NCI-H2196 (cell line): ENCODE results near the gene ZNF70.
A peak's percentile ranks its signal among the peaks of the same experiment; 100 is the strongest.

ENCODE experiments used
- DNase-seq: peaks from one replicate; lab custom pipeline; 2025; ENCODE audit not compliant: unreplicated experiment; lab: John Stamatoyannopoulos, UW

The ZNF70 gene

DNA sequence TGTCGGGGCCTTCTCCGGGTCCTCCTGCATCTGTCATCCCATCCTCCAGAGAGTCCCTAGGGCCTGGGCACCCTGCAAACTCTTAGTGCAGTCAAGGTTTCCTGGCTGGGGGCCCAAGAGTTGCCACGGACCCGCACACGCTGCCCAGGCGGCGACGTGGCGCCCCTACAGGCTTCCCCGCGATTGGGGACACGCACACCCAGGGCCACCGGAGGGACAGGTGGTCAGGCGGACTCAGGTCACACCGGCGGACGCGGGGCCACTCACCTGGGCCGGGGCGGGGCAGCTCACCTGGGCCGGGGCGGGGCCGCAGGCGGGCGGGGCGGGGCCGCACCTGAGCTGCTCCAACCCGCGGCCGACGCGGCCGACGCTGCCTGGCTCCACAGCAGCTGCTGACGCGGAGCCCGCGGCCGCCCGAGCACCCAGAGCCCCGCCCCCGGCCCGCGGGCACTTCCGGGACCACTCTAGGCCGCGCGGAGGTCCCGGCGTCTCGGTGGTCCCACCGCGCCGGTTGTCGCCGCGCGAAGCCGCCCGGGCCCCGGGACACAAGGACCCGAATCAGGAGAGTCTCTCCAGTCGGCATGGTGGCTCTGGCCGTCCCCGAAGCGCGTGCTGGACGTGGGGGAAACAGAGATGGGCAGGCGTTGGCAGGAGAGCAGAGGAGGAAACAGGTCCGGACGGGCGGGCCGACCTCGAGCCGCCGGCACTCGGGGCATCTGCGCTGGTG lies at the start of gene ZNF70:
TSS of gene ZNF70 (minus strand) at position 399 of the 727 bp plus-strand sequence. CDS start 5,972 bp downstream, outside the sequence.
- peak; percentile 82 for DNase-seq

DNA sequence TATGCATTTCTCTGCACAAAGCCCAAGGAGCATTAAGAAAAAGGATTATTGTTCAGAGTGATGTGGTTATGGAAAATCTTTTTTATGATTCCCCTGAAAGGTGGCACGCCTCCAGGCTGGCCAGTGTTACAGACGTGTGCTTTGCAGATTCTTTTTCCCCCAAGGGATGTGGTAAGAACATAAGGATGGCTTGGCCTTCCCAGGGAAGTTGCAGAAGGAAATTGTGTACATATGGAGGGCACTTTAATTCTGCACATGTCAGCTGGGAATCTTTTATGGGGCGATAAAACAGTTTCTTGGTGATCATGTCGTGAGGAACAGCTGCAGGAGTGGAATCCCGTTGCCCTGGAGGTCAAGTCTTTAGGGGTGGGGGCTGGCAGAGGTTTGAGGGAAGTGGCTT lies 45.5 kb upstream of the ZNF70 start:
- no peak for DNase-seq

DNA sequence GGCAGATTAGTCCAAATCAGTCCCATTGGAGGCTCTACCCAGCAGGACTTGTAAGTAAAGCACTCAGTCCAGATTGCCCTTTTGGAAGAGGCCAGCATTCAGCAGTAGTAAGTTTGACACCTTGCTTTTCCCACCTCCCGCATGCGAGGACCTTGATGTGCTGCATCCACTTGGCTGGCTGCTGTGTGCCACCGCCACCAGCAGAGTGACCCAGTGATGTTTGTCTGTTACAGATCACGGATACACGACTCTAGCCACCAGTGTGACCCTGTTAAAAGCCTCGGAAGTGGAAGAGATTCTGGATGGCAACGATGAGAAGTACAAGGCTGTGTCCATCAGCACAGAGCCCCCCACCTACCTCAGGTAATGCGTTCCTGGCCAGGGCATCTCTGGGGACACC lies 42.4 kb upstream of the ZNF70 start:
- DNase-seq: no peak

- DNase-seq: no peak
Measured at GRCh38 chr22:23791738-23792645, 41.1 kb upstream of the ZNF70 start.

GRCh38 chr22:23790819-23791737 lies 40.2 kb upstream of the ZNF70 start:
- no peak for DNase-seq

DNA sequence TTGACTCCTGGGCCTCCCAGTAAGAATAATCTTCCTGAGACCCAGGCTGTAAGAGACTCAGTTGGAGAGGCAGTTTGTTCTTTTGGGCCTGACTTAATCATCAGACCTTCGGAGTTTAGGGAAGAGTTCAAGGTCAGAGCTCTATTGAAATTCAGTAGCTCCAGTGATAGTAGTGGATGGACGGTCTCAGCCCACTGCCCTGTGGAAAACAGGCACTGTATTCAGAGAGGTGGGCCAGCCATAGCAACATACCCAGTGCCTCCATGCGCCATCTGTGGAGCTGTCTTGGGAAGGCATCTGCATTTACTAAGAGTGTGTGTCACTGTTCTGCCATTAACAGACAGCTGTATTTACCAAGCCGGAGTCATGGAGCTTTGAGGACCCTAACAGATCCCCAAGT lies 38.7 kb upstream of the ZNF70 start:
- no peak for DNase-seq

GRCh38 chr22:23789121-23789520 lies 38.2 kb upstream of the ZNF70 start:
- peak; percentile 12 for DNase-seq

- DNase-seq: no peak
Measured at GRCh38 chr22:23787910-23788309, 37.0 kb upstream of the ZNF70 start.

DNA sequence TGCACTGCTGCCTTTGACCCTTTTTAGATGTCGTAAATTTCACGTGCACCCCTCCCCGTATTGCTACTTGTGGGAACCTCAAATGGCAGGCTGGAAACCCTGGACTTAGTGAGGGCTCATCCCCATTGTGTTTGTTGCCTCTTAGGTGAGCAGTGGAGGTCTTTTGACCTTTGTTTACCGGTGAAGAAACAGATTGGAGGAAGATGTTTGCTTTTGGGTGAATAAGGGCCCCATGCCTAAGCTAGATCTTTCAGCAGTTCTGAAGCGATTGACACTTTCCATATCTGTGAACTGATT lies 36.6 kb upstream of the ZNF70 start:
- no peak for DNase-seq

- DNase-seq: peak; percentile 81
Measured at GRCh38 chr22:23786752-23787599, 36.1 kb upstream of the ZNF70 start, which contains the start of gene SMARCB1. SMARCB1 (plus strand) TSS chr22:23786966; CDS start chr22:23787170, 204 bp downstream.

DNA sequence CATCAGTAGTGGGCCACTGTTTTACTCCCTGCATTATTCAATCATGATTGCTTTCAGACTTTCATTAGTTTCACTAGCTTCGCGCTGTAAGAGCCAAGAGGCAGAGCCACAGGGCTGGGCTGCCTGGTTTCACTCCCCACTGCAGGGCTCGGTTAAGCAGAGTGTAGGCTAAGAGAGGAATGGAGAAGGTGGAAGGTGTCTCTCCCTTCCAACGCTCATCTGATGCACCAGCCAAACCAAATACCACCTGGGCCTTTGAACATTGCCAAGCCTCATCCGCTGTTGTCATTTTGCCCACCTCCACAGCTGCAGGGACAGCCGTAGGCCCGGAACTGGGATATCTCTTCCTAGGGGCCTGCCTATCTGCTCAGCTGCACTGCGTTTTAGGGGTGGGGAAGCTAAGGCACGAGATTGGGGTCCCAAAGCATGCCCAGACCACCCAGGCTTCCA lies 35.4 kb upstream of the ZNF70 start:
- no peak for DNase-seq

DNA sequence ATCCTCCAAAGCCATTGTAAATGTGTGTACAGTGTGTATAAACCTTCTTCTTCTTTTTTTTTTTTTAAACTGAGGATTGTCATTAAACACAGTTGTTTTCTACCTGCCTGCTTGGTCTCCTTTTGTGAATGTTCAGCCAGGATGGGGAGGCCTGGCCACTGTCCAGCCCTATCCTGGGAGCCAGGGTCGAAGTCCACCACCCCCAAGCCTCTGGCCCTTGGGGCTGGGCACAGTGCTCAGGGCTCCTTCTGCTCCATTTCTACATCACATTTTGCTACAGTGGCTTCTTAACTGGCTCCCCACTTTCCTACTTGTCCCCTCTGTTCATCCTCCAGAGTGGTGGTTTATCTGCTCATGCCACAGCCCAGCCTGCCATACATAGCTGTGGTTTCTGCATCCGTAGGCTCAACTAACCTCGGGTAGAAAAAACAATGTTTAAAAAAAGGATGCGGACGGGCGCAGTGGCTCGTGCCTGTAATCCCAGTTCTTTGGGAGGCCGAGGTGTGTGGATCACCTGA lies 33.4 kb upstream of the ZNF70 start:
- no peak for DNase-seq

DNA sequence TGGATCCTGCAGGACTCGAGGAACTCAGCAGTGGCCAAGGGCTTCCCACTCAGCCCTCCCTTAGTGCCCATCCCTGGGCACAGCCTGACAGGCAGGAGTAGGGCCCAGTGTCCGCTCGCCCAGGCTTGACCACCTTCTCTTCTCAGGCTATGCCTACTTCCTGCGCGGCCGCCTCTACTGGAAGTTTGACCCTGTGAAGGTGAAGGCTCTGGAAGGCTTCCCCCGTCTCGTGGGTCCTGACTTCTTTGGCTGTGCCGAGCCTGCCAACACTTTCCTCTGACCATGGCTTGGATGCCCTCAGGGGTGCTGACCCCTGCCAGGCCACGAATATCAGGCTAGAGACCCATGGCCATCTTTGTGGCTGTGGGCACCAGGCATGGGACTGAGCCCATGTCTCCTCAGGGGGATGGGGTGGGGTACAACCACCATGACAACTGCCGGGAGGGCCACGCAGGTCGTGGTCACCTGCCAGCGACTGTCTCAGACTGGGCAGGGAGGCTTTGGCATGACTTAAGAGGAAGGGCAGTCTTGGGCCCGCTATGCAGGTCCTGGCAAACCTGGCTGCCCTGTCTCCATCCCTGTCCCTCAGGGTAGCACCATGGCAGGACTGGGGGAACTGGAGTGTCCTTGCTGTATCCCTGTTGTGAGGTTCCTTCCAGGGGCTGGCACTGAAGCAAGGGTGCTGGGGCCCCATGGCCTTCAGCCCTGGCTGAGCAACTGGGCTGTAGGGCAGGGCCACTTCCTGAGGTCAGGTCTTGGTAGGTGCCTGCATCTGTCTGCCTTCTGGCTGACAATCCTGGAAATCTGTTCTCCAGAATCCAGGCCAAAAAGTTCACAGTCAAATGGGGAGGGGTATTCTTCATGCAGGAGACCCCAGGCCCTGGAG lies 32.6 kb upstream of the ZNF70 start:
- no peak for DNase-seq

DNA sequence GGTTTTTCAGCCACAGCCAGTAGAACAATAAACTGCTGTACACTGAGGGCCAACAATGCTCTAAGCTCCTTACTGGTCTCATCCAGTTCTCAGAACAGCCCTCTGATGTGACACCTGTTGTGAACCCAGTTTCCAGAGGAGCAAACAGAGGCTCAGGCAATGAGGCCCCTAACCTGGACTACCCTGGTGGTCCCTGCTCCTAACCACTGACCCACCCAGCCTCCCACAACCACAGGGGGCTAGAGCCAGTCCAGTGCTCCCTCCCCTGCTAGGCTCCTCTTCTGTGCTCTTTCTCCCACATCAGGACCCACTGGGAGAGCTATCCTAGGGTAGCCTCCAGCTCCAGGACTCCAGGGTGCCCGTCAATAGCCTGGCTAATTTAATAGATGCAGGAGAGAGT lies 31.8 kb upstream of the ZNF70 start:
- no peak for DNase-seq

- DNase-seq: no peak
Measured at GRCh38 chr22:23782252-23782651, 31.3 kb upstream of the ZNF70 start.

DNA sequence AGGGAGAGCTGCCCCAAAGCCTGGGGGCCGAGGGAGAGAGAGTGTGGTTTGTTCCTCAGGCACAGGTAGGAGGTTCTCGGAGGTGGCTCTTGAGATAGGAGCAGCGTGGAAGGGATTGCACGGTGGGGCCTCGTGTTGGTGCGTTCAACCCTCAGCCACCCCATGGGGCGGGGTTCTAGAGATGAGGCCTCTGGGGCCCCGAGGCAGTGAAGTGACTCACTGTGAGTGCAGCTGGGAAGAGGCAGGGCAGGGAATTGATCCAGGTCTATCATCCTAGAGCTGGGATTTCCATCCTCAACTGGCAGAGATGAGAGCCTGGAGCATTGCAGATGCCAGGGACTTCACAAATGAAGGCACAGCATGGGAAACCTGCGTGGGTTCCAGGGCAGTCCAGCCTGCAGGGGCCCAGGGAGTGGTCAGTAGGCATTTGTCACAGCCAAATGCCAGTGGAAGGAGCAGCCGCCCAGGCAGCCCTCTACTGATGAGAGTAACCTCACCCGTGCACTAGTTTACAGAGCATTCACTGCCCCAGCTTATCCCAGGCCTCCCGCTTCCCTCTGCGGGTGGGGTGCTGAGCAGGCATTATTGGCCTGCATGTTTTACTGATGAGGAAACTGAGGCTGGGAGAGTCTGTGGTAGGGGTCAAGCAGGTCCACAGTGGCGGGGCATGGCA lies 30.7 kb upstream of the ZNF70 start:
- DNase-seq: no peak

- no peak for DNase-seq
Measured at GRCh38 chr22:23781065-23781464, 30.2 kb upstream of the ZNF70 start.

GRCh38 chr22:23780146-23780748 lies 29.3 kb upstream of the ZNF70 start:
- no peak for DNase-seq
